Esophagus squamous epithelium (tissue), 4 donors: Measurements from ENCODE around the gene CSRP1.
A peak's percentile ranks its signal among the peaks of the same experiment; 100 is the strongest.

ENCODE experiments used
- POLR2A ChIP-seq, 4 donors: fragments of 450-650 bp; IDR thresholded peaks; one replicate each; pipeline ENCODE4 v1.6.1; 2017; ENCODE audit warnings: antibody characterized with exemption in 4 of 4, mild to moderate bottlenecking in 4 of 4, moderate library complexity in 3 of 4
- TF ChIP-seq, protein P1 (sequence below), 6 experiments: fragments of 450-650 bp in 4 of 6; fragments of 200-600 bp in 2 of 6; sonication (generic) in 2 of 6; IDR thresholded peaks; one replicate each; pipeline ENCODE4 v1.5.1; 2016 to 2019; ENCODE audit warnings: antibody characterized with exemption in 6 of 6, mild to moderate bottlenecking in 4 of 6, moderate library complexity in 4 of 6

- no peak for TF ChIP-seq POLR2A (IDR thresholded peaks at IDR 0.05)
- TF ChIP-seq, protein P1, sequence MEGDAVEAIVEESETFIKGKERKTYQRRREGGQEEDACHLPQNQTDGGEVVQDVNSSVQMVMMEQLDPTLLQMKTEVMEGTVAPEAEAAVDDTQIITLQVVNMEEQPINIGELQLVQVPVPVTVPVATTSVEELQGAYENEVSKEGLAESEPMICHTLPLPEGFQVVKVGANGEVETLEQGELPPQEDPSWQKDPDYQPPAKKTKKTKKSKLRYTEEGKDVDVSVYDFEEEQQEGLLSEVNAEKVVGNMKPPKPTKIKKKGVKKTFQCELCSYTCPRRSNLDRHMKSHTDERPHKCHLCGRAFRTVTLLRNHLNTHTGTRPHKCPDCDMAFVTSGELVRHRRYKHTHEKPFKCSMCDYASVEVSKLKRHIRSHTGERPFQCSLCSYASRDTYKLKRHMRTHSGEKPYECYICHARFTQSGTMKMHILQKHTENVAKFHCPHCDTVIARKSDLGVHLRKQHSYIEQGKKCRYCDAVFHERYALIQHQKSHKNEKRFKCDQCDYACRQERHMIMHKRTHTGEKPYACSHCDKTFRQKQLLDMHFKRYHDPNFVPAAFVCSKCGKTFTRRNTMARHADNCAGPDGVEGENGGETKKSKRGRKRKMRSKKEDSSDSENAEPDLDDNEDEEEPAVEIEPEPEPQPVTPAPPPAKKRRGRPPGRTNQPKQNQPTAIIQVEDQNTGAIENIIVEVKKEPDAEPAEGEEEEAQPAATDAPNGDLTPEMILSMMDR (IDR thresholded peaks at IDR 0.05): peak in 1 of 6 experiments; percentile 41
These were observed 43.8 kb downstream of the CSRP1 start for GRCh38 chr1:201463071-201463552.
